ENCODE results near the gene PBX1. TPM values are rescaled to one million over a fixed set of nuclear protein-coding genes. Genes with fewer than 3 reads are reported as not detected.

The PBX1 gene
- total and polyA plus RNA-seq, 7 donors: 6.7 to 168 (median 118) TPM

DNA sequence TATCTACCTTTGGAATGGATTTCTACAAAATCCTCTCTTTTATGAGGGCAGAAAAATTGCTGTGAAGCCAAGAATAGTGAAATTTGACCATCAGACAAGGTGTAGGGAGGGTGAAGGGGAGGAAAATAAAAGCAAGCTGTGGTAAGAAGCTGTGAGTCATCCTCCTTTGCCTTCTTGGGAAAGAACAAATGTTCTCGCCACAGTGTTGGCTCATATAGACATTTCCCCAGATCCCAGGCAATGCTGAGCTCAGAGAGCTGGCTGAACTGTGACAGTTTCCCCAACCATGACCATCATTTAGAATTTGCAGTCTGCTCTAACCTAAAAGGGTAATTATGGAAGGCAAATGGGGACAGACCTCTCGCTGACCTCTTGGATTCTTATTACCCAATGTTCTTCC lies 235.4 kb downstream of the PBX1 start:
- no peaks in the 10 kb centered on the region for H3K27me3 ChIP-seq
- H3K9me3 ChIP-seq: no peaks in the 10 kb centered on the region
- peak overlapping the region; percentile 74 to 87 (median 79) for H3K27ac ChIP-seq
- peaks cover 6 to 15% (median 10%) of the 10 kb centered on the region in 4 donors for H3K36me3 ChIP-seq
- DNase-seq: peak; percentile 87
- WGBS, 2 donors: 83 to 87% methylated on average over 2 of the region's 2 CpGs
- peak; percentile 62 to 80 (median 65) for TF ChIP-seq POLR2AphosphoS5 (IDR thresholded peaks at IDR 0.05)
- no peak for TF ChIP-seq POLR2A (IDR thresholded peaks at IDR 0.05)
- peaks cover 0 to 76% (median 59%) of the 10 kb centered on the region in 4 donors for H3K4me1 ChIP-seq
- no peak overlapping the region for H3K4me3 ChIP-seq
- intact Hi-C loops (cut with DNase I): no loop called here

- 29 to 54% methylated on average over 2 of the region's 2 CpGs for WGBS, 2 donors
- no peak overlapping the region for H3K4me3 ChIP-seq
- peaks cover 0 to 68% (median 55%) of the 10 kb centered on the region in 4 donors for H3K4me1 ChIP-seq
- no peak for DNase-seq
- H3K9me3 ChIP-seq: no peaks in the 10 kb centered on the region
- intact Hi-C loops (cut with DNase I): no loop called here
- peaks cover 6 to 39% (median 19%) of the 10 kb centered on the region in 4 donors for H3K36me3 ChIP-seq
- TF ChIP-seq, protein P1, sequence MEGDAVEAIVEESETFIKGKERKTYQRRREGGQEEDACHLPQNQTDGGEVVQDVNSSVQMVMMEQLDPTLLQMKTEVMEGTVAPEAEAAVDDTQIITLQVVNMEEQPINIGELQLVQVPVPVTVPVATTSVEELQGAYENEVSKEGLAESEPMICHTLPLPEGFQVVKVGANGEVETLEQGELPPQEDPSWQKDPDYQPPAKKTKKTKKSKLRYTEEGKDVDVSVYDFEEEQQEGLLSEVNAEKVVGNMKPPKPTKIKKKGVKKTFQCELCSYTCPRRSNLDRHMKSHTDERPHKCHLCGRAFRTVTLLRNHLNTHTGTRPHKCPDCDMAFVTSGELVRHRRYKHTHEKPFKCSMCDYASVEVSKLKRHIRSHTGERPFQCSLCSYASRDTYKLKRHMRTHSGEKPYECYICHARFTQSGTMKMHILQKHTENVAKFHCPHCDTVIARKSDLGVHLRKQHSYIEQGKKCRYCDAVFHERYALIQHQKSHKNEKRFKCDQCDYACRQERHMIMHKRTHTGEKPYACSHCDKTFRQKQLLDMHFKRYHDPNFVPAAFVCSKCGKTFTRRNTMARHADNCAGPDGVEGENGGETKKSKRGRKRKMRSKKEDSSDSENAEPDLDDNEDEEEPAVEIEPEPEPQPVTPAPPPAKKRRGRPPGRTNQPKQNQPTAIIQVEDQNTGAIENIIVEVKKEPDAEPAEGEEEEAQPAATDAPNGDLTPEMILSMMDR (IDR thresholded peaks at IDR 0.05): no peak
- TF ChIP-seq EP300 (IDR thresholded peaks at IDR 0.05): no peak
- TF ChIP-seq POLR2A (IDR thresholded peaks at IDR 0.05): no peak
- no peak for TF ChIP-seq POLR2AphosphoS5 (IDR thresholded peaks at IDR 0.05)
- H3K27ac ChIP-seq: peak overlapping the region; percentile 6 to 87 (median 38)
- no peaks in the 10 kb centered on the region for H3K27me3 ChIP-seq
Observed at GRCh38 chr1:164796916-164797315, 237.9 kb downstream of the PBX1 start.

DNA sequence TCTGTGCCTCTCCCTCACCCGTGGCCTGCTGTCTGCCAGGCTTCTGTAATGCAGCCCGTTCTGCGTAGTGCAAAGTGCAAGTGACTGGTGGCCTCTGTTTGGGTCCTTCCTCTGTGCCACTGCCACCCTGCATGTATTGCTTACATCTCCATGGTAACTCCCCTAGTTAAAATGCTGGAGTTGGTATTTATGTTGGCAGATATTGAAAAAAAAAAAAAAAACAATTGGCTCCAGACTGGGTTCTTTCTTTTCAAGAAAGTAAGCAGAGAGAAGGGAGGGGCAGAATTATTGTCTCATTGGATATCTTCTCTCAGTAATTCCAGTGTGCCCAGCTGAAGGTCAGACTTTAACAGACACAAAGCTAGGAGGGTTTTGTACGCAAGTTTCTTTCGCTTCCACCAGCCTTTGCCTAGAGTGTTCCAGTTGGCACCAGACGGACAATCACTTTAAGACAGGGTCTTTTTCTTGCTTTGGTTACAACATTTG lies 242.3 kb downstream of the PBX1 start:
- Histone ChIP-seq H3K4me1 (peaks cover 0 to 67% (median 46%) of the 10 kb centered on the region in 4 donors), H3K27ac (peak overlapping the region; percentile 65 to 79 (median 76)), H3K4me3 (no peak overlapping the region), H3K36me3 (peaks cover 0 to 43% (median 8%) of the 10 kb centered on the region in 4 donors), H3K9me3 (no peaks in the 10 kb centered on the region), H3K27me3 (no peaks in the 10 kb centered on the region)
- DNase-seq: no peak
- WGBS, 2 donors: 59 to 81% methylated on average over 6 of the region's 6 CpGs
- intact Hi-C loops (cut with DNase I): no loop called here
- no peak for TF ChIP-seq POLR2AphosphoS5 (IDR thresholded peaks at IDR 0.05)
- TF ChIP-seq EP300 (IDR thresholded peaks at IDR 0.05): no peak
- TF ChIP-seq POLR2A (IDR thresholded peaks at IDR 0.05): no peak
- TF ChIP-seq, protein P1 (IDR thresholded peaks at IDR 0.05): no peak

GRCh38 chr1:164801791-164802502 lies 243.0 kb downstream of the PBX1 start:
- 80 to 83% methylated on average over 7 of the region's 7 CpGs for WGBS, 2 donors
- TF ChIP-seq POLR2A (IDR thresholded peaks at IDR 0.05): no peak
- no peak for TF ChIP-seq POLR2AphosphoS5 (IDR thresholded peaks at IDR 0.05)
- TF ChIP-seq, protein P1 (IDR thresholded peaks at IDR 0.05): no peak
- no peak for TF ChIP-seq EP300 (IDR thresholded peaks at IDR 0.05)
- Histone ChIP-seq H3K36me3 (peaks cover 0 to 43% (median 8%) of the 10 kb centered on the region in 4 donors), H3K4me3 (no peak overlapping the region), H3K27ac (peak overlapping the region; percentile 65 to 79 (median 76)), H3K4me1 (peaks cover 0 to 62% (median 41%) of the 10 kb centered on the region in 4 donors), H3K9me3 (no peaks in the 10 kb centered on the region), H3K27me3 (no peaks in the 10 kb centered on the region)
- no peak for DNase-seq
- intact Hi-C loops (cut with DNase I): no loop called here

DNA sequence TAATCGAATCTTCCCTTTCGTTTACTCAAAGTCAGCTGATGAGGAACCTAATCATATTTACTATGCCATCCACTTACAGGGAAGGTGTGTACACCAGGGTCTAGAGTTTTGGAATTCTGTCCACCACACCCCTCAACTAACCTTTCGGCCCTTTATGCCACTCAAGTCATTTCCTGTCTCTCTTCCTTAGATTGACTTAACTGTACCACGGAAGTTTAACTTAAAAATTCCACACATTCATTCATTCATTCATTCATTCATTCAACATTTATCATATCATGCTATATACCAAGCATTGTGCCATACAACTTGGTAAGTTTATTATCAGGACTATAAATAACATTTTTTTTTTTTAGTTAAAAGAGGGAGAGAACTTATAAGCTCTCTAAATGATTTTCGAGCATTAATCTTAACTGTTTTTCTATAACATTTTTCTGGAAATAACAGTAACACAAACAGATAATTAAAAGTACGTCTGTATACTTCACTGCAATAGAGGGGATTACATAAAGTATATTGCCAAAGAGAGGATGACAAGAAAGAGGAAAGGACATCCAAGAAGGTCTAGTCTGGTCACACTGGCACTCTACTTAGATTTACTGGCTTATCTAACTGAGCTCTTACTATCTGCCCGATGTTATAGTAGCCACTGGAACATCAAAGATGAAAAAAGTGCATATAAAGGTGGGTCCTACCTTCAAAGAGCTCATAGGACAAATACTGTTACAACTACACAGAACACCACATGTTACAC lies 243.7 kb downstream of the PBX1 start:
- H3K4me1 ChIP-seq: peaks cover 0 to 57% (median 35%) of the 10 kb centered on the region in 4 donors
- peaks cover 3 to 50% (median 8%) of the 10 kb centered on the region in 4 donors for H3K36me3 ChIP-seq
- H3K27ac ChIP-seq: peak overlapping the region; percentile 65 to 79 (median 76)
- no peaks in the 10 kb centered on the region for H3K27me3 ChIP-seq
- no peaks in the 10 kb centered on the region for H3K9me3 ChIP-seq
- no peak for DNase-seq
- intact Hi-C loops (cut with DNase I): no loop called here
- TF ChIP-seq POLR2AphosphoS5 (IDR thresholded peaks at IDR 0.05): no peak
- TF ChIP-seq POLR2A (IDR thresholded peaks at IDR 0.05): no peak
- no peak for TF ChIP-seq EP300 (IDR thresholded peaks at IDR 0.05)
- TF ChIP-seq, protein P1 (IDR thresholded peaks at IDR 0.05): no peak
- H3K4me3 ChIP-seq: no peak overlapping the region
- WGBS, 2 donors: 73 to 81% methylated on average over 7 of the region's 7 CpGs

All from sigmoid colon (tissue), 7 donors.